MM.1S (cell line): Measurements from ENCODE around the gene SDK1.

ENCODE experiments used
- DNase-seq: peaks from one replicate; pipeline ENCODE4 v3.0.0-alpha.2; 2015
- H2AFZ ChIP-seq: fragments of 300-600 bp; sonication (generic); 2 replicates; pipeline ENCODE4 v1.6.0; 2016; ENCODE audit warnings: antibody characterized with exemption, low read length
- H3F3A ChIP-seq: fragments of 300-600 bp; sonication (generic); 2 replicates; pipeline ENCODE4 v1.6.1; 2016; ENCODE audit warnings: mild to moderate bottlenecking, antibody characterized with exemption, low read length, moderate library complexity, mixed read lengths; ENCODE audit not compliant: insufficient read depth
- H3K27ac ChIP-seq: fragments of 300-600 bp; sonication (generic); 2 replicates; pipeline ENCODE4 v1.5.1; 2016; ENCODE audit warnings: mild to moderate bottlenecking, low read length
- H3K27me3 ChIP-seq: fragments of 300-600 bp; sonication (generic); replicated peaks from 2 replicates; pipeline ENCODE4 v1.6.0; 2016; ENCODE audit warnings: low read length; ENCODE audit not compliant: insufficient read depth
- H3K36me3 ChIP-seq: fragments of 300-600 bp; sonication (generic); replicated peaks from 2 replicates; pipeline ENCODE4 v1.6.1; 2016; ENCODE audit warnings: mild to moderate bottlenecking, low read length, mixed read lengths; ENCODE audit not compliant: insufficient read depth
- H3K4me1 ChIP-seq: fragments of 300-600 bp; sonication (generic); 2 replicates; pipeline ENCODE4 v1.6.1; 2016; ENCODE audit warnings: low read length, mixed read lengths
- H3K4me2 ChIP-seq: fragments of 300-600 bp; sonication (generic); 2 replicates; pipeline ENCODE4 v1.6.0; 2016; ENCODE audit warnings: low read depth, low read length
- H3K4me3 ChIP-seq: fragments of 300-600 bp; sonication (generic); 2 replicates; pipeline ENCODE4 v1.5.1; 2016; ENCODE audit warnings: low read length, mixed read lengths
- H3K79me2 ChIP-seq: fragments of 300-600 bp; sonication (generic); 2 replicates; pipeline ENCODE4 v1.6.1; 2016; ENCODE audit warnings: mixed run types, low read length, mixed read lengths
- H3K9ac ChIP-seq: fragments of 300-600 bp; sonication (generic); 2 replicates; pipeline ENCODE4 v1.6.1; 2016; ENCODE audit warnings: low read length, mixed read lengths
- H3K9me2 ChIP-seq: fragments of 300-600 bp; sonication (generic); replicated peaks from 2 replicates; pipeline ENCODE4 v1.6.1; 2016; ENCODE audit warnings: mild to moderate bottlenecking, low read length, mixed read lengths; ENCODE audit not compliant: insufficient read depth
- H3K9me3 ChIP-seq: fragments of 300-600 bp; sonication (generic); replicated peaks from 2 replicates; pipeline ENCODE4 v1.6.1; 2016; ENCODE audit warnings: mild to moderate bottlenecking, low read length, mixed read lengths; ENCODE audit not compliant: insufficient read depth
- H4K20me1 ChIP-seq: fragments of 300-600 bp; sonication (generic); 2 replicates; pipeline ENCODE4 v1.6.1; 2016; ENCODE audit warnings: mild to moderate bottlenecking, low read length, moderate library complexity, mixed read lengths; ENCODE audit not compliant: insufficient read depth
- EZH2 ChIP-seq: fragments of 300-600 bp; sonication (generic); optimal IDR thresholded peaks from 2 replicates; pipeline ENCODE3; 2017; ENCODE audit warnings: low read depth, mild to moderate bottlenecking, antibody characterized with exemption, low read length, mixed read lengths
- EZH2phosphoT487 ChIP-seq: fragments of 300-600 bp; sonication (generic); IDR thresholded peaks from 2 replicates; pipeline ENCODE4 v1.6.1; 2018; ENCODE audit warnings: antibody characterized with exemption, low read length
- TF ChIP-seq, protein P1 (sequence below): fragments of 300-600 bp; sonication (generic); IDR thresholded peaks from 2 replicates; pipeline ENCODE4 v1.5.1; 2016; ENCODE audit warnings: antibody characterized with exemption, low read length, mixed read lengths

Gene SDK1

DNA sequence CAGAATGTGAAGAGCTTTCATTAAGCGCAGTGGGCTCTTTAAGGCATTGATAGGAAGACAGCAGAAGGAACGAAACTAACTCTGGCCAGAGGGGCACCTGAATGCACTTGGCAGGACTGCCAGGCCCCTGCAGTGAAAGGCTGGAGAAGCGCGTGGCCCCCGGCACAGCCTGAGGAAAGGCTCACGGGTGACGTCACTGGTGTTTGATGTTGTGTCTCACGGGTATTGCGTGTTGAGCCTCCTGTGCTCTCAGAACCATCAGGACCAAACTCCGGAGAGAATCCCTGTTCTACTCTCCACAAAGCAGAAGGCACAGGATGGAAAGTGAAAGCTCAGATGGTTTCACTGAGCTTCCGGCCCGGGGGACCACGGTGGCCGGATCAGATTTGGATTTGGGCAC lies 865.3 kb downstream of the SDK1 start:
- Histone ChIP-seq H3K4me1 (no peaks in the 10 kb centered on the region), H3F3A (no peaks in the 10 kb centered on the region), H3K9me2 (no peaks in the 10 kb centered on the region), H3K36me3 (no peaks in the 10 kb centered on the region), H3K9ac (no peak overlapping the region), H3K4me3 (no peak overlapping the region), H3K27ac (no peak overlapping the region), H2AFZ (no peak overlapping the region), H3K4me2 (no peak overlapping the region), H3K79me2 (no peaks in the 10 kb centered on the region), H4K20me1 (no peaks in the 10 kb centered on the region), H3K27me3 (no peaks in the 10 kb centered on the region), H3K9me3 (no peaks in the 10 kb centered on the region)
- TF ChIP-seq, protein P1, sequence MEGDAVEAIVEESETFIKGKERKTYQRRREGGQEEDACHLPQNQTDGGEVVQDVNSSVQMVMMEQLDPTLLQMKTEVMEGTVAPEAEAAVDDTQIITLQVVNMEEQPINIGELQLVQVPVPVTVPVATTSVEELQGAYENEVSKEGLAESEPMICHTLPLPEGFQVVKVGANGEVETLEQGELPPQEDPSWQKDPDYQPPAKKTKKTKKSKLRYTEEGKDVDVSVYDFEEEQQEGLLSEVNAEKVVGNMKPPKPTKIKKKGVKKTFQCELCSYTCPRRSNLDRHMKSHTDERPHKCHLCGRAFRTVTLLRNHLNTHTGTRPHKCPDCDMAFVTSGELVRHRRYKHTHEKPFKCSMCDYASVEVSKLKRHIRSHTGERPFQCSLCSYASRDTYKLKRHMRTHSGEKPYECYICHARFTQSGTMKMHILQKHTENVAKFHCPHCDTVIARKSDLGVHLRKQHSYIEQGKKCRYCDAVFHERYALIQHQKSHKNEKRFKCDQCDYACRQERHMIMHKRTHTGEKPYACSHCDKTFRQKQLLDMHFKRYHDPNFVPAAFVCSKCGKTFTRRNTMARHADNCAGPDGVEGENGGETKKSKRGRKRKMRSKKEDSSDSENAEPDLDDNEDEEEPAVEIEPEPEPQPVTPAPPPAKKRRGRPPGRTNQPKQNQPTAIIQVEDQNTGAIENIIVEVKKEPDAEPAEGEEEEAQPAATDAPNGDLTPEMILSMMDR, result no peak
- TF ChIP-seq EZH2phosphoT487 (no peak), EZH2 (no peak)
- DNase-seq, result no peak

DNA sequence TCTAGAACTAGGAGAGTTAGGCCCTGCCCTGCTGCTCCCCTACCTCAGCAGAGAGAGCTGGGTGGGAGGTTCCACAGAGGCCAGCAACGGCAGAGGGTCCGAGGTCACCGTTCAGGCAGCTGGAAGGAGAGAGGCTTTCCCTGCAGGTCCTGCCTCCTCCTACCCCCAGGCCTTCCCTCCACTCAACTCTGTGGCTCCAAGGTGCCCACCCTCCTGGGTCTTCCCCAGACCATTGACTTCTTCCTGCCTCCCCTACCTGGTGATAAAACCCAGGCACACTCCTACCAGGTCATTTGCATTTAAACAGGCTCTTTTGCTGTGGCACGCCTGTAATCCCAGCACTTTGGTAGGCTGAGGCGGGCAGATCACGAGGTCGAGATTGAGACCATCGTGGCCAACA lies 865.8 kb downstream of the SDK1 start:
- Histone ChIP-seq H3K9me2 (no peaks in the 10 kb centered on the region), H4K20me1 (no peaks in the 10 kb centered on the region), H3K4me3 (no peak overlapping the region), H3K27ac (no peak overlapping the region), H2AFZ (no peak overlapping the region), H3K27me3 (no peaks in the 10 kb centered on the region), H3F3A (no peaks in the 10 kb centered on the region), H3K36me3 (no peaks in the 10 kb centered on the region), H3K4me1 (no peaks in the 10 kb centered on the region), H3K9me3 (no peaks in the 10 kb centered on the region), H3K79me2 (no peaks in the 10 kb centered on the region), H3K9ac (no peak overlapping the region), H3K4me2 (no peak overlapping the region)
- DNase-seq, result no peak
- TF ChIP-seq EZH2phosphoT487 (no peak), EZH2 (no peak)
- TF ChIP-seq, protein P1, result no peak

DNA sequence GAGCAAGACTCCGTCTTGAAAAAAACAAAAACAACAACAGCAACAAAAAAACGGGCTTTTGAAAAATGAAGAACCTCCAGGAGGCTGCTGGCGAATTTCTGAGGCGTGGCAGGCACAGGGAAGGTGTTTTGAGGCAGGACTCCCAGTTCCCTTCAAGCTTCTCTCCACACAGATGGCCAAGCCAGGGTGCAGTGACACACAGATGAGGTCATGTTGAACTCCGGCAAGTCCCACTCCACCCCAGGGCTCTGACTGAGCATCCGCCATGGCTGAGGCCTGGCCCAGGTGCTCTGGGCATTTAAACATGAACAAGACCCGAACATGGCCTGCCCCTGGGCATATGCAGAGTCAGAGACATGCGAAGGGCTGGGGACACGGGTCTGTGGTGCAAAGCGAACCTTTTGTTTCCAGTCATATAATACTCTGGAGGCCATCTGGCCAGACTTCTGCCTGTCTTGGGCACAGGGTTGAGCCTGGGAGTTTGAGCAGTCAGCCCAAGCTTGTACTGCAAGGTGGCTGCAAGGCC lies 866.4 kb downstream of the SDK1 start:
- no peaks in the 10 kb centered on the region for H3K27me3 ChIP-seq
- TF ChIP-seq, protein P1, result no peak
- no peak for TF ChIP-seq EZH2
- no peak for TF ChIP-seq EZH2phosphoT487
- H3K36me3 ChIP-seq, result no peaks in the 10 kb centered on the region
- H3K9me2 ChIP-seq, result no peaks in the 10 kb centered on the region
- no peak for DNase-seq
- H4K20me1 ChIP-seq, result no peaks in the 10 kb centered on the region
- H2AFZ ChIP-seq, result no peak overlapping the region
- H3K9ac ChIP-seq, result no peak overlapping the region
- H3K4me2 ChIP-seq, result no peak overlapping the region
- H3K4me3 ChIP-seq, result no peak overlapping the region
- H3K79me2 ChIP-seq, result no peaks in the 10 kb centered on the region
- no peaks in the 10 kb centered on the region for H3K9me3 ChIP-seq
- H3K27ac ChIP-seq, result no peak overlapping the region
- no peaks in the 10 kb centered on the region for H3K4me1 ChIP-seq
- H3F3A ChIP-seq, result no peaks in the 10 kb centered on the region
